Smooth muscle cell of the brain vasculature (primary cell): ENCODE data around the gene TMEM26.

ENCODE experiments used
- DNase-seq: peaks from one replicate; pipeline ENCODE4 v3.0.0-alpha.2; 2012; ENCODE audit warnings: low read depth, low spot score

TMEM26 gene

DNA sequence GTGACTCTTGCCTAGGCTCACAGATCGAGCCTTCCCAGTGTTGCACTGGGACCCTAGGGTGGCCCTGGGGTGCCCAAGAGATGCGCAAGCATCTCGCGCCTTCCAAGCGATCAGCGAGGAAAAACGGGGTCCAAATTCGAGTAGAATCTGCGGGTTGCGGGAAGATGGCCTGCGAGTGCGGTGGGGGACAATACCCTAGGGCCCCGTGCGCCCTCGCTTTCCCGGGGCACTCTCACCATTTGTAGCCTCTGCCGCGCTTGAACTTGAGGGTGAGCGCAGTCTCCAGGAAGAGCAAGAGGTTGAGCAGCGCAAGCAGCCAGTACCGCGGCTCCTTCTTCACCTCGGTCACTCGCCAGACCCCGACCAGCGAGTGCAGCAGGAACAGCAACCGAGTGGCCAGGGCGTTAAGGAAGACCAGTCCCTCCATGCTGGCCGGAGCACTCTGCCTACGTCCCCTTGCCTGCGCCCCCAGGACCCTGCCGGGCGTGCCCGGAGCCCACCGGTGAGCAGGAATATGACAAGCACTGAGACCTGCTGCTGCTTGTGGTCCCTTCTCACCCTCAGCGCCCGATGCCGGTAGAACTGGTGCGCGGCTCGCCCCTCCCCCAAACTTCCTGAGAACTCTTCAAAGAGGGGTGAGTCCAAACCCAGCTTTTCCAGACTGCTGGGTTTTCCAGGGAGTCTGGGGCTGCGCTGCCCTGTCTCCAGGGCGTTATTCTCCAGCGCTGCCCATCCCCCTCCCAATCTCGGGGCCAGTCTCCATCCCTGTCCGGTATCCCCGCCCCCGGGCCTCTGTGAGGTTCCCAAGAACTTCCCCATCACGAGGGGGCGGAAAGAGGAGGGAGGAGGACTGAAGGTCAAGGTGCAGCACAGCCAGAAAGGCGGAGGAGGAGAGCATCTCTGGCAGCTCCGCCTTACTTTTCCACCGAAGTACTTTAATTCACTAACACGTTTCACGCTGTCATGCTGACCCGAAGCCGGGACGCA lies at the start of gene TMEM26:
Gene TMEM26 (minus strand): TSS at position 727 of the 987 bp plus-strand sequence. CDS start 300 bp downstream, at position 427.
- no peak for DNase-seq

DNA sequence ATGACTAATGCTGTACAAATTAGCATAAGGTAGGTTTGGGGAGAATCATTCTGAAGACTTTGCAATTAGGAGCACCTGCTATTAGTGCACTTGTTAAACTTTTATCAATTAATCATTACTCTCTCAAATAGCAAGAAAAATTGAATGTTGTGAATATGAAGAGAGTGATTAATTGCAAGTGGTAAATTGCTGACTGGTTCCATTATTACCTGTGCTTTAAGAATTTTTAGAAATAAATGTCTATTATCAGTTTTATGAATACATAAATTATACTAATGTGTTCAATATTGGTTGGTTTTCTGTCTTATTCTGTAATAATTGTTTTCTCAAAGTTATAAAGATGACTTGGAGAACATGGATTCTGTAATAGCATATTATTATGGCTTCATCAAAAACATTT lies 47.3 kb upstream of the TMEM26 start:
- no peak for DNase-seq

DNA sequence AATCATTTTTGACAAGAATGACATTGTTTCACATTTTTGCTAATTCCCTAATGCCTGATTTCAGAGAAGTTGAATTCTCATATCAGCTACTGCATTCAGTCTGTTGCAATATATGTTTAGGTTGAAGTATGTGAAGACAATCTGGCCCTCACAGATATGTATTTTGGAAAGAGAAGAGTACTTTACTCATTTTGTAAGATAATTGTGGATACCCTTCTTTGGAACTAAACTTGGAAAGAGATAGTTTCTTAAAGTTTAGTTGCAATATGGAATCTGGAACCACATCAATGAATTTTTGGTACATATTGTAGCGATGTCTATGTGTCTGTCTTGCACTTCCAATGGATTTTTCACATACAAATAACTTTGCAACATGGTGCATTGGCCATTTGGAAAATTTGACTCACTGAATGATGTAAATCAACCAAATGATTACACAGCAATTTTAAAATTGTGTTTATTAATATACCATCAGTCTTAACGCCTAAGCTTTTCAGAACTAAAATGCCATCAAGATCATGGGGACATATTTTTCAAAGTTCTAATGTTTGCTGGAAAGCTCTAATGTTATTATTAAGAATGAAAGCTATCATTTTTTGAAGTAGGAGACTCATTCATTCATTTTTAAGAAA lies 39.3 kb upstream of the TMEM26 start:
- no peak for DNase-seq

DNA sequence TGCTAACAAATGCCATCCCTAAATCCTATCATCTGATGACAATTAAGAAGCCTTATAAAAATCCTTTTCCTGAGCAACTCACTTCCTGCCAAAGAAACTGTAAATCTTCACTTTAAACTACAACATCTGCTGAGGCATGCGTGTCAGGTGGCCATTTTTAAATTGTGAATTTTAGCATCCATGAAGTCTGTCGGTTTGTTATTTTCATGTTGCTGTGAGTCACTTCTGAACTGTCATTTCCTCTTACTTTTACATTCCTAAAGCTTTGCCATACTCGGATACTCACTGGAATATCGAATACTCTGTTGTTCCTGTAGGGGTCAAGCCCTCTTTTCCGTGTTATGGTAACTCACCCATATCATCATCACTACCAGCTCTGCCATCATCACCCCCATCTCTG lies 34.3 kb upstream of the TMEM26 start:
- DNase-seq: no peak

- no peak for DNase-seq
These were observed 33.7 kb upstream of the TMEM26 start for GRCh38 chr10:61486738-61487396.

DNA sequence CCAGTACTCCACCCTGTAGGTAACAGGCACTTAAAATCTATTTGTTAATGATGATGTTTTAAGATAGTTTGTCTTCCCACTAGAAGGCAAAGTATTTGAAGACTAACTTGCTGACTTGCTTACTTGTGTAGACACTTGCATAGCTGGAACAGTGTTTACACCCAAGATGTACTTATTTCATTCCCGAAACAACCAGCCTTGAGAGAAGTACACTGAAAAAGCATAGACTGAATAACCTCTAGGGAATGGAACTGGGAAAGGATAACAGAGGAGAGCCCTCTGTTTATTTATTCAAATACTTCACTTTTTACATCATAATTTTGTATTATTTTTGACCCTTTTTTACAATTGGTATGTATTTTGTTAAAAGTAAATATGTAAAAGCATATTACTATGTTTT lies 33.1 kb upstream of the TMEM26 start:
- peak; percentile 52 for DNase-seq

DNA sequence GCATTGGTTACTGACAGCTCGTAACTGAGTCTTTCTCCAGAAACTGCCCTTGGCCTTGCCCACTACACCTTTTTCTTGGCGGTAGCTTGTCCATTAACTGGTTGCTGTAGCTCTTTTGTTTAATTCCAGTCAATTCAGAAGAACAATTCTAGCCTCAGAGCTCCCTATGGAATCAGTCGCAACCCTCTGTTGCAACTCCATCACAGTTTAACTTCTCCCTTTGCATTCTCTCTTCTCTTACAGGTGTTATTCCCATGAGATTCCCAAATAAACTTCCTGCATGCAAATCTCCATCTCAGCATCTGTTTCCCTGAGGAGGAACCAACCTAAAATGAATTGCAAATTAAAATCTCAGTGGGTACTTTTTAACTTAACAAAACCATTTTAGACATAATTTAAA lies 28.4 kb upstream of the TMEM26 start:
- DNase-seq: no peak

- DNase-seq: no peak
These were observed 27.0 kb upstream of the TMEM26 start for GRCh38 chr10:61480208-61480607.

- no peak for DNase-seq
These were observed 25.6 kb upstream of the TMEM26 start for GRCh38 chr10:61478621-61479312.

GRCh38 chr10:61477451-61477850 lies 24.3 kb upstream of the TMEM26 start:
- no peak for DNase-seq

DNA sequence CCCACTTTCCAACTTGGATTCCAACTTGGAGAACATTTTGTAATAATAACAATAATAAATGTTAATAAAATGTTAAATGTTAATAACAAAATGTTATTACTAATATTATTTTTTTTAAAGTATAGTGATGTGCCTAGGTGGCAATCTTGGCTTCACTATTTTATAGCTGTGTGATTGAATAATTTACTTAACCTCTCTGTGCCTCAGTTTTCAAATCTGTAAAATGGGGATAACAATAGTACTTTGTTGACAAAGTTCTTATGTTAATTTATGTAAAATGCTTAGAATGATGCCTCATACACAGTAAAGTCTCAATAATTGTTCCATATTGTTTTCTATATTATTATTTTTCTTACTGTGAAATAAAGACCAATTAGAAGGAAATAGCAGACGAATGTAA lies 23.3 kb upstream of the TMEM26 start:
- DNase-seq: no peak

DNA sequence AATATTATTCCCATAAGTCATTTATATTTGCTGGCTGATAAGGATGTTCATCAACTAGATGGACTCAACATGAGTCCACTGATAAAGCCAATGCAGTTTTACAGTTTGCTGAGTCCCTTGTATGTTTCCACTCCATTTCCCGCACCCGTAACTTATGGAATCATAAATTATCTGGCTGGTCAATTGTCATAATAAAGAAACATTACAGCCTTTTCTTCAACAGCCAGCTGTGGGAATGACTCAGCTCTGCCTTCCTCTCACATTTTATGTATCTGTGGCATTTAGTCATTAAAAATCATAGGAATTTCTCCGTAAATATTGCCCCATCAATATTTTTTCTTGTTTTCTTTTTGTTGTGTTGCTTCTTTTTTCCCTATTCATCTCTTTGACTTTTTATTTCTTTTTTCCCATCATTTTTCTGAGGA lies 22.3 kb upstream of the TMEM26 start:
- no peak for DNase-seq

GRCh38 chr10:61472090-61472674 lies 19.0 kb upstream of the TMEM26 start:
- DNase-seq: no peak

DNA sequence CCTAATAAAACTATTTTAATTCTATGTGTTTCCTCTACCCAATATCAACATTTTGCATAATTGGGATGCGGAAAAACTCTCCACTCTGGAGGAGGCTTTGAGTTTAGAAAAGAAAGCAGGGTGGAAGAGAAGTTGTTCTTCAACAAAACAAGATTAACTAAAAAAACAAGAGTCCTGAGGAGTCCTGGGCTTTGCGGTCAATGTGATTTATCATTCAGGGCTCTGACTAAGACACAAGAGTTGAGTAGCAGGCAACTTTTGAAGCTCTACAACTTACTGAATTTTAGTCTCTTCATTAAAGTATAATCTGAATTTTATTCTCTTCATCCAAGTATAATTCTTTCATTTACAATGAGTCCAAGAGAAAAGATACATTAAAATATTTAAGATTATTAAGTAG lies 18.3 kb upstream of the TMEM26 start:
- no peak for DNase-seq

GRCh38 chr10:61470740-61471139 lies 17.6 kb upstream of the TMEM26 start:
- no peak for DNase-seq

GRCh38 chr10:61465901-61466632 lies 12.9 kb upstream of the TMEM26 start:
- DNase-seq: no peak

DNA sequence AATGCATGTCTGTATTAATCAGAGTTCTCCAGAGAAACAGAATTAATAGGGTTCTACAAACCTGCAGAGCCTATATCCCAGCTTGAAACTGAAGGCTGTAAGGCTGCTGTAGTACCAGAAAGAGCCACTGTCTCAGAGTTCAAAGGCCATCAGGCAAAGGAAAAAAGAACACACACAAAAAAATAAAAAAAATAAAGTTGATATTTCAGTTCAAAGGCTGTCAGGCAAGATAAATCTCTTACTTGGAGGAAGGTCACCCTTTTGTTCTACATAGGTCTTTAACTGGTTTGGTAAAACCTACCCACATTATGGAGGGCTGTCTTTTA lies 12.0 kb upstream of the TMEM26 start:
- DNase-seq: no peak

- DNase-seq: no peak
These were observed 11.4 kb upstream of the TMEM26 start for GRCh38 chr10:61464461-61465170.

DNA sequence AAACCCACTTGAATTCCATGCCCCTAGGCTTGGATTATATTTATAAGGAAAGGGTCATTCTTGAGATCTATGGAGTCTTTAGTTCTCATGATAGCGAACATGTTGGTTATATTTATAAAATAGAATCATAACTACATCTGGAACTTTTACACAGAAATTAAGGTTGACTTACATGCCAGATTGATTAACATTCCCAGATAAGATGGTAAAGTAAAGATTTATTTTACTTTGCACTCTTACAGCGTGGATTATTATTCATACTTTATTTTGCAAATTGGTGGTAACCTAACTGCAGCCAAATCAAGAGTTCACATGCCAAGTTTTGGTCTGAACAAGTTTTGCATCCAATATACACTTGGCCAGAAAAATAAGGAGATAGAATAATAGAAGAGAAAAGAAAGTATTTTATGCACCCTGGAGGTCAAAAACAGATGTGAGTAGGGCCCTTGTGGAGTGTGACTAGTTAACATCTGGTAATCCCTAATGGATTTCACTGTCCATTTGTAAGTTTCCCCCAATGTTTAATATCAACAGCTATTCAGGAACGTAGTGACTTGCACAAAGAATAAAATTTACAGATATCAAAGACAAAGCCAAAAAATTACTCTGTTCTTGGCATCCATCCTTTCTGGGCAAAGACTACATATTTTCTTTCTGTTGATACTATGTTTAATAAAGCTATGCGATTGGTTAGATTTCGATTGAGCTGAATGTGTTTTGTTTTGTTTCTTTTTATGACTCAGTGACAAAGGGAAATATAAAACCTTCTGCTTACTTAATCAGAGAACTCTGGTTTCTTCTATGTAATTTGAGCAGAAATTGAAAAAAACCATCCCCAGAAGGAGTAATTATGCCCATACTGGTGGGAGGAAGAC lies 10.1 kb upstream of the TMEM26 start:
- no peak for DNase-seq
